ENCODE measurements around the gene OSBPL5.

OSBPL5 gene

DNA sequence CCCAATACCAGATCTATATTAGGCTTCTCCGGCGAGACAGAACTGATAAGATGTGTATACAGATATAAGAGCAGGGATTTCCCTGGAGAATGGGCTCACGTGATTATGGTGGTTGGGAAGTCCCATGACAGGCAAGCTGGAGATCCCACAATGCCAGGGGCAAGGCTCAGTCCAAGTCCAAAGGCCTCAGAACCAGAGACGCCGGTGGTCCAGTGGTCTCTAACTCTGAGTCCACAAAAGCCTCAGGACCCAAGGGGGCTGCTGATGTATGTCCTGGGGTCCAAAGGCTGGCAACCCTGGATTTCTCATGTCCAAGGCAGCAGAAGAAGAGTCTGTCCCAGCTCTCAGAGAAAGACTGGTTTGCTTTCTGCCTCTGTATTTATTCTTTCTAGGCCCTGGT is 15.8 kb upstream of the OSBPL5 start:
- Histone ChIP-seq H3K36me3 (ENCODE audit: control insufficient read depth in 4 of 4, insufficient read depth in 4 of 4, low read length in 3 of 4) (no peaks in the 10 kb centered on the region), H3K4me1 (ENCODE audit: control extremely low read depth in 1 of 4, control insufficient read depth in 4 of 4, insufficient read depth in 4 of 4, low read length in 3 of 4) (peaks cover 0 to 2% (median 0%) of the 10 kb centered on the region in 4 experiments), H3K27ac (ENCODE audit: insufficient read depth in 1 of 2, low read depth in 1 of 2, low read length in 2 of 2, poor library complexity in 1 of 2, severe bottlenecking in 2 of 2) (no peak overlapping the region), H3K9me3 (ENCODE audit: control extremely low read depth in 1 of 5, control insufficient read depth in 4 of 5, insufficient read depth in 2 of 5, low read depth in 1 of 5, low read length in 4 of 5) (peaks cover 0 to 14% (median 8%) of the 10 kb centered on the region in 5 experiments), H3K4me3 (ENCODE audit: control insufficient read depth in 1 of 7, extremely low read depth in 1 of 7, insufficient read depth in 4 of 7, low read depth in 2 of 7, low read length in 6 of 7) (no peak overlapping the region), H3K27me3 (replicated peaks in 2 of 5; ENCODE audit: control insufficient read depth in 4 of 5, insufficient read depth in 5 of 5, low read length in 4 of 5) (no peaks in the 10 kb centered on the region)
- ChIA-PET CTCF (no interaction called here), POLR2A (no interaction called here)
- 93% methylated on average over 3 of the region's 5 CpGs for WGBS (ENCODE audit: insufficient coverage)
- DNase-seq = no peak

DNA sequence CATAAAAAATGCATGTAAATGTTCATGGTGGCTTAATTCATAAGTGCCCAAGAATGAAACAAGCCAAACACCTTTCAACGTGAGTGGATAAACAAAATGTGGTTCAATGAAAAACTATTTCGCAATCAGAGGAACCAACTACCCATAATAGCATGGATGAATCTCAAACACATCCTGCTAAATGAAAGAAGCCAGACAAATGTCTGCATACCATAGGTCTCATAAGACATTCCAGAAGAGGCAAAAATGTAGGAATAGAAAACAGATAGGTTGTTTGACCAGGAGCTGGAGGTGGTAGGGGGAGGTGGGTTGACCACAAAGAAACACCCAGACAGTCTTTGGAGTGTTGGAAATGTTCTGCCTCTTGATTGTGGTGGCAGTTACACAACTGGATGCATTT is 13.2 kb upstream of the OSBPL5 start:
- Histone ChIP-seq H3K36me3 (ENCODE audit: control insufficient read depth in 4 of 4, insufficient read depth in 4 of 4, low read length in 3 of 4) (no peaks in the 10 kb centered on the region), H3K4me1 (ENCODE audit: control extremely low read depth in 1 of 4, control insufficient read depth in 4 of 4, insufficient read depth in 4 of 4, low read length in 3 of 4) (peaks cover 0 to 2% (median 0%) of the 10 kb centered on the region in 4 experiments), H3K4me3 (ENCODE audit: control insufficient read depth in 1 of 7, extremely low read depth in 1 of 7, insufficient read depth in 4 of 7, low read depth in 2 of 7, low read length in 6 of 7) (no peak overlapping the region), H3K9me3 (ENCODE audit: control extremely low read depth in 1 of 5, control insufficient read depth in 4 of 5, insufficient read depth in 2 of 5, low read depth in 1 of 5, low read length in 4 of 5) (peaks cover 0 to 15% (median 8%) of the 10 kb centered on the region in 5 experiments), H3K27ac (ENCODE audit: insufficient read depth in 1 of 2, low read depth in 1 of 2, low read length in 2 of 2, poor library complexity in 1 of 2, severe bottlenecking in 2 of 2) (no peak overlapping the region), H3K27me3 (replicated peaks in 2 of 5; ENCODE audit: control insufficient read depth in 4 of 5, insufficient read depth in 5 of 5, low read length in 4 of 5) (no peaks in the 10 kb centered on the region)
- ChIA-PET CTCF (interaction anchor here (0.8 kb wide), 1 partner anchor 9 kb away, joined by 3 read pairs; no protein-coding TSS in a partner anchor), POLR2A (no interaction called here)
- no peak for DNase-seq
- WGBS (ENCODE audit: insufficient coverage) = no CpG with 5 or more reads among the region's 2 CpGs

DNA sequence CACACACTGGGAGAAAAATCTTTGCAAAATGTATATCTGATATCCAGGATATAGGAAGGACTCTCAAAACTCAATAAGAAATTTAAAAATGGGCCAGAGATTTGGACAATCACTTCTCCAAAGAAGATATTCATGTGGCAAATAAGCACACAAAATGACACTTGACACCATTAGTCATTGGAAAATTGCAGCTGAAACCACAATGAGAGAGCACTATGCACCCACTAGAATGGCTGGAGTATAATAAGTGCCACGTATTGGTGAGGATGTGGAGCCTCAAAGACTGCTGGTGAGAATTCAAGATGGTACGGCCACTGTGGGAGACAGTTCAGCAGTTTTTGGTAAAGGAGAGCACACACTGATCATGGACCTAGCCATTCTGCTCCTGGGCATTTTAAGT is 12.8 kb upstream of the OSBPL5 start:
- peak in 1 of 3 donors; percentile 24 for DNase-seq
- CTCF ChIA-PET = no interaction called here

DNA sequence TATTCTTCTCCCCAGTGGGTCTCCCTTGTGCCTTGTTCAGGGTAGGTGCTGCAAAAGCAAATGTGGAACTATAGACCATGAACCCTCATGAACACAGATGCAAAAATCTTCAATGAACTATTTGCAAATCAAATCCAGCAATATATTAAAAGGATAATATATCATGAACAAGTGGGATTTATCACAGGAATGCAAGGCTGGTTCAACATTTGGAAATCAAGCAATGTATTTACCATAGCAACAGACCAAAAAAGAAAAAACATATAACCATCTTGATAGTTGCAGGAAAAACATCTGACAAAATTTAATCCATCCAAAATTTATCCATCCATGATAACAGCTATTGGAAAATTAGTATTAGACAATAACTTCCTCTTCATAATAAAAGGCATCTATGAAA is 11.4 kb upstream of the OSBPL5 start:
- Histone ChIP-seq H3K4me3 (ENCODE audit: control insufficient read depth in 1 of 7, extremely low read depth in 1 of 7, insufficient read depth in 4 of 7, low read depth in 2 of 7, low read length in 6 of 7) (no peak overlapping the region), H3K27me3 (replicated peaks in 2 of 5; ENCODE audit: control insufficient read depth in 4 of 5, insufficient read depth in 5 of 5, low read length in 4 of 5) (peaks cover 0 to 2% (median 0%) of the 10 kb centered on the region in 5 experiments), H3K4me1 (ENCODE audit: control extremely low read depth in 1 of 4, control insufficient read depth in 4 of 4, insufficient read depth in 4 of 4, low read length in 3 of 4) (peaks cover 0 to 2% (median 0%) of the 10 kb centered on the region in 4 experiments), H3K9me3 (ENCODE audit: control extremely low read depth in 1 of 5, control insufficient read depth in 4 of 5, insufficient read depth in 2 of 5, low read depth in 1 of 5, low read length in 4 of 5) (peaks cover 0 to 15% (median 8%) of the 10 kb centered on the region in 5 experiments), H3K27ac (ENCODE audit: insufficient read depth in 1 of 2, low read depth in 1 of 2, low read length in 2 of 2, poor library complexity in 1 of 2, severe bottlenecking in 2 of 2) (no peak overlapping the region), H3K36me3 (ENCODE audit: control insufficient read depth in 4 of 4, insufficient read depth in 4 of 4, low read length in 3 of 4) (no peaks in the 10 kb centered on the region)
- CTCF ChIA-PET = interaction anchor here (0.5 to 1.2 kb wide), 2 partner anchors 19 to 67 kb away, joined by 3 to 4 read pairs; no protein-coding TSS in a partner anchor
- DNase-seq = no peak
- POLR2A ChIA-PET = interaction anchor here (0.5 kb wide), 1 partner anchor 52 kb away, joined by 4 read pairs; no protein-coding TSS in a partner anchor

More for the DNA sequence above, 12.8 kb upstream of the OSBPL5 start:
- Histone ChIP-seq H3K36me3 (ENCODE audit: control insufficient read depth in 4 of 4, insufficient read depth in 4 of 4, low read length in 3 of 4) (no peaks in the 10 kb centered on the region), H3K4me1 (ENCODE audit: control extremely low read depth in 1 of 4, control insufficient read depth in 4 of 4, insufficient read depth in 4 of 4, low read length in 3 of 4) (peaks cover 0 to 2% (median 0%) of the 10 kb centered on the region in 4 experiments), H3K27ac (ENCODE audit: insufficient read depth in 1 of 2, low read depth in 1 of 2, low read length in 2 of 2, poor library complexity in 1 of 2, severe bottlenecking in 2 of 2) (no peak overlapping the region), H3K27me3 (replicated peaks in 2 of 5; ENCODE audit: control insufficient read depth in 4 of 5, insufficient read depth in 5 of 5, low read length in 4 of 5) (no peaks in the 10 kb centered on the region), H3K4me3 (ENCODE audit: control insufficient read depth in 1 of 7, extremely low read depth in 1 of 7, insufficient read depth in 4 of 7, low read depth in 2 of 7, low read length in 6 of 7) (no peak overlapping the region), H3K9me3 (ENCODE audit: control extremely low read depth in 1 of 5, control insufficient read depth in 4 of 5, insufficient read depth in 2 of 5, low read depth in 1 of 5, low read length in 4 of 5) (peaks cover 0 to 15% (median 8%) of the 10 kb centered on the region in 5 experiments)
- POLR2A ChIA-PET = no interaction called here
- 90% methylated on average over 2 of the region's 2 CpGs for WGBS (ENCODE audit: insufficient coverage)

DNA sequence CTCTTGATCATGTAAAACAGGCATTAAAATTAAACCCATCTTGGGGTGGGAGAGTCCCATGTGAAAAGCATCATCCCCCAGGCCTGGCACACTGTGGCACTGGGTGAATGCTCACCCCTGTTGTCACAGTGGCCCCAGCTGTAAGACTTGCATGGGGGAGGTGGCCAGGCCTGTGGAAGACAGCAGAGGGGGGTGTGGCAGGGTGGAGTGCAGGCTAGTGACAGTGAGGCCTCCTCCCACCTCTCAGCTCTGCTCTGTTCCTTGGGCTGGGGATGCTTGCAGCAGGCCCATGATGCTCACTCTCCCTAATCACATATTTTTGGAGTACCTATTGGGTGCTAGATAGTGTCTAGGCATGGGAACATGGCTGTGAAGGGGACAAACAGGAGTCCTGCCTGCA is 10.1 kb upstream of the OSBPL5 start:
- H3K9me3 ChIP-seq (ENCODE audit: control extremely low read depth in 1 of 5, control insufficient read depth in 4 of 5, insufficient read depth in 2 of 5, low read depth in 1 of 5, low read length in 4 of 5) = peaks cover 0 to 15% (median 5%) of the 10 kb centered on the region in 5 experiments
- ChIA-PET POLR2A (no interaction called here), CTCF (no interaction called here)
- no peak overlapping the region for H3K27ac ChIP-seq (ENCODE audit: insufficient read depth in 1 of 2, low read depth in 1 of 2, low read length in 2 of 2, poor library complexity in 1 of 2, severe bottlenecking in 2 of 2)
- H3K4me3 ChIP-seq (ENCODE audit: control insufficient read depth in 1 of 7, extremely low read depth in 1 of 7, insufficient read depth in 4 of 7, low read depth in 2 of 7, low read length in 6 of 7) = no peak overlapping the region
- no peaks in the 10 kb centered on the region for H3K36me3 ChIP-seq (ENCODE audit: control insufficient read depth in 4 of 4, insufficient read depth in 4 of 4, low read length in 3 of 4)
- DNase-seq = no peak
- peaks cover 0 to 3% (median 1%) of the 10 kb centered on the region in 4 experiments for H3K4me1 ChIP-seq (ENCODE audit: control extremely low read depth in 1 of 4, control insufficient read depth in 4 of 4, insufficient read depth in 4 of 4, low read length in 3 of 4)
- H3K27me3 ChIP-seq (replicated peaks in 2 of 5; ENCODE audit: control insufficient read depth in 4 of 5, insufficient read depth in 5 of 5, low read length in 4 of 5) = peaks cover 0 to 2% (median 0%) of the 10 kb centered on the region in 5 experiments

DNA sequence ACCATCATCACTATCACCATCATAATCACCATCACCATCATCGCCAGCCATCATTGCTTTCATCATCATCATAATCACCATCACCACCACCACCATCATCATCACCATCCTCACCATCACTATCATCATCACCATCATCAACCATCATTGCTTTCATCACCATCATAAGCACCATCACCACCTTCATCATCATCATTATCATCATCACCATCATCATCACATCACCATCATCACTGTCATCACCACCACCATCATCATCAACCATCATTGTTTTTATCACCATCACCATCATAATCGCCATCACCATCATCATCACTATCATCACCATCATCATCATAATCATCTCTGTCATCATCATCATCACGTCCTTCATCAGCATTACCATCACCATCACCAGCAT is 9.3 kb upstream of the OSBPL5 start:
- WGBS (ENCODE audit: insufficient coverage) = 96% methylated on average over 3 of the region's 3 CpGs
- Histone ChIP-seq H3K4me1 (ENCODE audit: control extremely low read depth in 1 of 4, control insufficient read depth in 4 of 4, insufficient read depth in 4 of 4, low read length in 3 of 4) (peaks cover 0 to 11% (median 9%) of the 10 kb centered on the region in 4 experiments), H3K27me3 (replicated peaks in 2 of 5; ENCODE audit: control insufficient read depth in 4 of 5, insufficient read depth in 5 of 5, low read length in 4 of 5) (peaks cover 0 to 2% (median 0%) of the 10 kb centered on the region in 5 experiments), H3K4me3 (ENCODE audit: control insufficient read depth in 1 of 7, extremely low read depth in 1 of 7, insufficient read depth in 4 of 7, low read depth in 2 of 7, low read length in 6 of 7) (no peak overlapping the region), H3K9me3 (ENCODE audit: control extremely low read depth in 1 of 5, control insufficient read depth in 4 of 5, insufficient read depth in 2 of 5, low read depth in 1 of 5, low read length in 4 of 5) (peaks cover 0 to 15% (median 5%) of the 10 kb centered on the region in 5 experiments), H3K36me3 (ENCODE audit: control insufficient read depth in 4 of 4, insufficient read depth in 4 of 4, low read length in 3 of 4) (no peaks in the 10 kb centered on the region), H3K27ac (ENCODE audit: insufficient read depth in 1 of 2, low read depth in 1 of 2, low read length in 2 of 2, poor library complexity in 1 of 2, severe bottlenecking in 2 of 2) (no peak overlapping the region)
- CTCF ChIA-PET = no interaction called here
- DNase-seq = no peak
- POLR2A ChIA-PET = no interaction called here

DNA sequence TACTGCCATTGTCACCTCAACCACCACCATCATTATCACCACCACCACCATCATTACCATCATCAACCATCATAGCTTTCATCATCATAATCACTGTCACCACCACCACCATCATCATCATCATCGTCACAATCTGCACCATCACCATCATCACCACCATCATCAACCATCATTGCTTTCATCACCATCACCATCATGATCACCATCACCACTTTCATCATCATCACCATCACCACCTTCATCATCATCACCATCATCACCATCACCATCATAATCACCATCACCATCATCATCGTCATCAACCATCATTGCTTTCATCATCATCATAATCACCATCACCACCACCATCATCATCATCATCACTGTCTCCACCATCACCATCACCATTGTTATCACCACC is 8.7 kb upstream of the OSBPL5 start:
- DNase-seq = no peak
- CTCF ChIA-PET = interaction anchor here (1.1 kb wide), 1 partner anchor 22 kb away, joined by 3 read pairs; no protein-coding TSS in a partner anchor
- H3K4me1 ChIP-seq (ENCODE audit: control extremely low read depth in 1 of 4, control insufficient read depth in 4 of 4, insufficient read depth in 4 of 4, low read length in 3 of 4) = peaks cover 0 to 17% (median 15%) of the 10 kb centered on the region in 4 experiments
- no peak overlapping the region for H3K4me3 ChIP-seq (ENCODE audit: control insufficient read depth in 1 of 7, extremely low read depth in 1 of 7, insufficient read depth in 4 of 7, low read depth in 2 of 7, low read length in 6 of 7)
- no peak overlapping the region for H3K27ac ChIP-seq (ENCODE audit: insufficient read depth in 1 of 2, low read depth in 1 of 2, low read length in 2 of 2, poor library complexity in 1 of 2, severe bottlenecking in 2 of 2)
- 95% methylated on average over 2 of the region's 2 CpGs for WGBS (ENCODE audit: insufficient coverage)
- peaks cover 0 to 2% (median 0%) of the 10 kb centered on the region in 5 experiments for H3K27me3 ChIP-seq (replicated peaks in 2 of 5; ENCODE audit: control insufficient read depth in 4 of 5, insufficient read depth in 5 of 5, low read length in 4 of 5)
- no peaks in the 10 kb centered on the region for H3K36me3 ChIP-seq (ENCODE audit: control insufficient read depth in 4 of 4, insufficient read depth in 4 of 4, low read length in 3 of 4)
- POLR2A ChIA-PET = no interaction called here
- peaks cover 0 to 15% (median 5%) of the 10 kb centered on the region in 5 experiments for H3K9me3 ChIP-seq (ENCODE audit: control extremely low read depth in 1 of 5, control insufficient read depth in 4 of 5, insufficient read depth in 2 of 5, low read depth in 1 of 5, low read length in 4 of 5)

All from common myeloid progenitor, CD34-positive (primary cell).